Mesendoderm (in vitro differentiated cells): Measurements from ENCODE around the gene DIAPH2.

Experiments
- DNase-seq: peaks from one replicate; pipeline ENCODE4 v3.0.0; 2013
- H2AK5ac ChIP-seq: 2 replicates; pipeline ENCODE4 v1.6.1; 2013; ENCODE audit warnings: low read length, inconsistent platforms
- H2BK120ac ChIP-seq: 2 replicates; pipeline ENCODE4 v1.6.1; 2013; ENCODE audit warnings: low read depth, mild to moderate bottlenecking, low read length, moderate library complexity, mixed read lengths
- H2BK15ac ChIP-seq: replicated peaks from 2 replicates; pipeline ENCODE4 v1.6.1; 2013; ENCODE audit warnings: low read depth, mild to moderate bottlenecking, moderate library complexity
- H2BK5ac ChIP-seq: 2 replicates; pipeline ENCODE4 v1.6.1; 2013; ENCODE audit warnings: low read length, inconsistent platforms
- H3K18ac ChIP-seq: 2 replicates; pipeline ENCODE4 v1.6.1; 2013; ENCODE audit warnings: mild to moderate bottlenecking, low read length, mixed read lengths
- H3K23ac ChIP-seq: one replicate; pipeline ENCODE4 v1.6.1; 2013; ENCODE audit warnings: low read length
- H3K27ac ChIP-seq: 2 replicates; pipeline ENCODE4 v1.5.1; 2013; ENCODE audit warnings: low read depth, mild to moderate bottlenecking, inconsistent platforms, low read length, moderate library complexity
- H3K27me3 ChIP-seq: 2 replicates; pipeline ENCODE4 v1.6.1; 2013; ENCODE audit warnings: low read length, control low read depth, mild to moderate bottlenecking, inconsistent platforms; ENCODE audit not compliant: insufficient read depth, poor library complexity
- H3K36me3 ChIP-seq: 2 replicates; pipeline ENCODE4 v1.6.1; 2013; ENCODE audit warnings: low read length, inconsistent platforms; ENCODE audit not compliant: control insufficient read depth, insufficient read depth
- H3K4ac ChIP-seq: one replicate; pipeline ENCODE4 v1.6.1; 2013; ENCODE audit warnings: low read depth, mild to moderate bottlenecking, low read length, moderate library complexity
- H3K4me1 ChIP-seq: 2 replicates; pipeline ENCODE4 v1.6.1; 2013; ENCODE audit warnings: low read depth, low read length, inconsistent platforms; ENCODE audit not compliant: control insufficient read depth
- H3K4me2 ChIP-seq: 2 replicates; pipeline ENCODE4 v1.6.1; 2013; ENCODE audit warnings: low read length
- H3K4me3 ChIP-seq: 2 replicates; pipeline ENCODE4 v1.5.1; 2013; ENCODE audit warnings: mild to moderate bottlenecking, low read length
- H3K56ac ChIP-seq: one replicate; pipeline ENCODE4 v1.6.1; 2013; ENCODE audit warnings: low read length
- H3K79me1 ChIP-seq: 2 replicates; pipeline ENCODE4 v1.6.1; 2013; ENCODE audit warnings: low read length, inconsistent platforms
- H3K79me2 ChIP-seq: 2 replicates; pipeline ENCODE4 v1.6.1; 2013; ENCODE audit warnings: mild to moderate bottlenecking, low read length; ENCODE audit not compliant: control insufficient read depth, insufficient read depth
- H3K9ac ChIP-seq: 2 replicates; pipeline ENCODE4 v1.6.1; 2013; ENCODE audit warnings: low read length, inconsistent platforms
- H4K5ac ChIP-seq: one replicate; pipeline ENCODE4 v1.6.1; 2013; ENCODE audit warnings: low read length
- H4K8ac ChIP-seq: one replicate; pipeline ENCODE4 v1.6.1; 2013; ENCODE audit warnings: low read depth, mild to moderate bottlenecking, control low read depth, low read length, moderate library complexity
- WGBS: extraction: QIAGEN DNeasy Blood & Tissue Kit; methylation state at CpG from one replicate; pipeline ENCODE4 v1.1.7; 2013; ENCODE audit warnings: low lambda C conversion rate, missing lambda C conversion rate; ENCODE audit not compliant: insufficient coverage; ENCODE audit errors: extremely low coverage; 5-methylcytosine and 5-hydroxymethylcytosine counted together

DIAPH2 gene

GRCh38 chrX:97266406-97267121 lies 581.9 kb downstream of the DIAPH2 start:
- Histone ChIP-seq H3K9ac (no peak overlapping the region), H4K8ac (no peak overlapping the region), H3K4me3 (no peak overlapping the region), H3K4me1 (no peaks in the 10 kb centered on the region), H3K79me2 (no peaks in the 10 kb centered on the region), H3K36me3 (no peaks in the 10 kb centered on the region), H3K56ac (no peak overlapping the region), H3K4ac (no peak overlapping the region), H2BK120ac (no peak overlapping the region), H2BK15ac (no peak overlapping the region), H3K4me2 (no peak overlapping the region), H3K27ac (no peak overlapping the region), H4K5ac (no peak overlapping the region), H3K18ac (no peak overlapping the region), H2BK5ac (no peak overlapping the region), H3K79me1 (no peaks in the 10 kb centered on the region), H2AK5ac (no peak overlapping the region), H3K27me3 (no peaks in the 10 kb centered on the region), H3K23ac (no peak overlapping the region)
- WGBS = no CpG with 5 or more reads among the region's 2 CpGs
- no peak for DNase-seq

GRCh38 chrX:97267396-97268181 lies 582.9 kb downstream of the DIAPH2 start:
- Histone ChIP-seq H3K23ac (no peak overlapping the region), H3K56ac (no peak overlapping the region), H3K27ac (no peak overlapping the region), H4K5ac (no peak overlapping the region), H3K4me2 (no peak overlapping the region), H2BK15ac (no peak overlapping the region), H3K27me3 (no peaks in the 10 kb centered on the region), H3K18ac (no peak overlapping the region), H2BK120ac (no peak overlapping the region), H4K8ac (no peak overlapping the region), H2AK5ac (no peak overlapping the region), H3K79me1 (no peaks in the 10 kb centered on the region), H3K4me3 (no peak overlapping the region), H3K9ac (no peak overlapping the region), H3K4ac (no peak overlapping the region), H2BK5ac (no peak overlapping the region), H3K79me2 (no peaks in the 10 kb centered on the region), H3K36me3 (no peaks in the 10 kb centered on the region), H3K4me1 (no peaks in the 10 kb centered on the region)
- WGBS = no CpG with 5 or more reads among the region's 4 CpGs
- no peak for DNase-seq

GRCh38 chrX:97268182-97268680 lies 583.6 kb downstream of the DIAPH2 start:
- Histone ChIP-seq H4K5ac (no peak overlapping the region), H3K27ac (no peak overlapping the region), H4K8ac (no peak overlapping the region), H3K27me3 (no peaks in the 10 kb centered on the region), H3K79me2 (no peaks in the 10 kb centered on the region), H3K4ac (no peak overlapping the region), H2BK5ac (no peak overlapping the region), H3K4me2 (no peak overlapping the region), H3K4me3 (no peak overlapping the region), H3K4me1 (no peaks in the 10 kb centered on the region), H3K56ac (no peak overlapping the region), H3K36me3 (no peaks in the 10 kb centered on the region), H2BK120ac (no peak overlapping the region), H2AK5ac (no peak overlapping the region), H3K18ac (no peak overlapping the region), H3K9ac (no peak overlapping the region), H3K23ac (no peak overlapping the region), H2BK15ac (no peak overlapping the region), H3K79me1 (no peaks in the 10 kb centered on the region)
- WGBS = no CpG with 5 or more reads among the region's 2 CpGs
- no peak for DNase-seq

GRCh38 chrX:97284531-97284930 lies 599.9 kb downstream of the DIAPH2 start:
- no CpG with 5 or more reads among the region's 9 CpGs for WGBS
- H3K27ac ChIP-seq = no peak overlapping the region
- no peak overlapping the region for H2BK5ac ChIP-seq

GRCh38 chrX:97290199-97290598 lies 605.6 kb downstream of the DIAPH2 start:
- Histone ChIP-seq H3K4me2 (no peak overlapping the region), H4K5ac (no peak overlapping the region), H3K79me2 (no peaks in the 10 kb centered on the region), H3K18ac (no peak overlapping the region), H3K4me1 (no peaks in the 10 kb centered on the region), H2BK120ac (no peak overlapping the region), H3K23ac (no peak overlapping the region), H3K56ac (no peak overlapping the region), H3K4ac (no peak overlapping the region), H3K27ac (no peak overlapping the region), H2BK5ac (no peak overlapping the region), H3K36me3 (no peaks in the 10 kb centered on the region), H4K8ac (no peak overlapping the region), H3K4me3 (no peak overlapping the region), H3K79me1 (no peaks in the 10 kb centered on the region), H3K27me3 (no peaks in the 10 kb centered on the region), H3K9ac (no peak overlapping the region), H2AK5ac (no peak overlapping the region), H2BK15ac (no peak overlapping the region)
- DNase-seq = peak; percentile 36
- WGBS = no CpG with 5 or more reads among the region's 1 CpG

More at GRCh38 chrX:97284531-97284930, 599.9 kb downstream of the DIAPH2 start:
- H3K36me3 ChIP-seq = no peaks in the 10 kb centered on the region
- H3K4me1 ChIP-seq = no peaks in the 10 kb centered on the region
- no peaks in the 10 kb centered on the region for H3K79me2 ChIP-seq
- H3K56ac ChIP-seq = no peak overlapping the region
- H4K8ac ChIP-seq = no peak overlapping the region
- H3K4me3 ChIP-seq = no peak overlapping the region
- no peaks in the 10 kb centered on the region for H3K27me3 ChIP-seq
- no peak overlapping the region for H2AK5ac ChIP-seq
- no peak overlapping the region for H2BK120ac ChIP-seq
- H3K18ac ChIP-seq = no peak overlapping the region
- H3K4me2 ChIP-seq = no peak overlapping the region
- H3K23ac ChIP-seq = no peak overlapping the region
- H3K79me1 ChIP-seq = no peaks in the 10 kb centered on the region
- no peak overlapping the region for H4K5ac ChIP-seq
- no peak overlapping the region for H3K4ac ChIP-seq
- H3K9ac ChIP-seq = no peak overlapping the region
- no peak for DNase-seq
- no peak overlapping the region for H2BK15ac ChIP-seq
